GM12865 (cell line): Measurements from ENCODE around the gene PPM1D.
"Not testable (repeated sequence)": the region's sequence is repeated elsewhere in the genome, so short reads cannot be mapped to it uniquely, and the experiment has no call there.

ENCODE experiments used
- DNase-seq: peaks from one replicate; pipeline ENCODE4 v3.0.0; 2010; ENCODE audit warnings: low read depth
- H3K4me3 ChIP-seq: 2 replicates; pipeline ENCODE4 v1.5.1; 2011; ENCODE audit warnings: mild to moderate bottlenecking, low read depth, low read length, control low read depth
- TF ChIP-seq, protein P1 (sequence below): IDR thresholded peaks from 2 replicates; pipeline ENCODE4 v1.5.1; 2011; ENCODE audit warnings: low read length, control low read depth, low read depth, inconsistent platforms; ENCODE audit not compliant: insufficient read depth; ENCODE audit errors: missing control alignments

Gene PPM1D

DNA sequence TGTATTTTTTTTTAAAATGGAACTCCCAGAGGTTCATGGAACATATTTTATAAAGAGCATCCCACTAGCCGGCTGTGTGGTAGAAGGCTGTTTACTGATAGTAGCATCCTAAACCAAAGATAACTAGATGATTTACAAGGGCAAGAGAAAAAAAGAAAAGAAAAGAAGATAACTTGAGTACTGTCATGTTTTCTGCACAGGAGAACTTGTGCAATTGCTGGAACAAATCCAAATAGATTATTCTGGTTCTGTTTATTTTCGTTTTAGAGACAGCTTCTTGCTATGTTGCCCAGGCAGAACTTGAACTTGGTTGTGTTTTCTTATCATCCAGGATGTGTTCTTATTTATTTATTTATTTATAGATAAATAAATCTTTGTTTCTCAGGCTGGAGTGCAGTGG, 20.9 kb upstream of the PPM1D start:
- DNase-seq, result no peak
- TF ChIP-seq, protein P1, sequence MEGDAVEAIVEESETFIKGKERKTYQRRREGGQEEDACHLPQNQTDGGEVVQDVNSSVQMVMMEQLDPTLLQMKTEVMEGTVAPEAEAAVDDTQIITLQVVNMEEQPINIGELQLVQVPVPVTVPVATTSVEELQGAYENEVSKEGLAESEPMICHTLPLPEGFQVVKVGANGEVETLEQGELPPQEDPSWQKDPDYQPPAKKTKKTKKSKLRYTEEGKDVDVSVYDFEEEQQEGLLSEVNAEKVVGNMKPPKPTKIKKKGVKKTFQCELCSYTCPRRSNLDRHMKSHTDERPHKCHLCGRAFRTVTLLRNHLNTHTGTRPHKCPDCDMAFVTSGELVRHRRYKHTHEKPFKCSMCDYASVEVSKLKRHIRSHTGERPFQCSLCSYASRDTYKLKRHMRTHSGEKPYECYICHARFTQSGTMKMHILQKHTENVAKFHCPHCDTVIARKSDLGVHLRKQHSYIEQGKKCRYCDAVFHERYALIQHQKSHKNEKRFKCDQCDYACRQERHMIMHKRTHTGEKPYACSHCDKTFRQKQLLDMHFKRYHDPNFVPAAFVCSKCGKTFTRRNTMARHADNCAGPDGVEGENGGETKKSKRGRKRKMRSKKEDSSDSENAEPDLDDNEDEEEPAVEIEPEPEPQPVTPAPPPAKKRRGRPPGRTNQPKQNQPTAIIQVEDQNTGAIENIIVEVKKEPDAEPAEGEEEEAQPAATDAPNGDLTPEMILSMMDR, result no peak
- H3K4me3 ChIP-seq, result no peak overlapping the region

DNA sequence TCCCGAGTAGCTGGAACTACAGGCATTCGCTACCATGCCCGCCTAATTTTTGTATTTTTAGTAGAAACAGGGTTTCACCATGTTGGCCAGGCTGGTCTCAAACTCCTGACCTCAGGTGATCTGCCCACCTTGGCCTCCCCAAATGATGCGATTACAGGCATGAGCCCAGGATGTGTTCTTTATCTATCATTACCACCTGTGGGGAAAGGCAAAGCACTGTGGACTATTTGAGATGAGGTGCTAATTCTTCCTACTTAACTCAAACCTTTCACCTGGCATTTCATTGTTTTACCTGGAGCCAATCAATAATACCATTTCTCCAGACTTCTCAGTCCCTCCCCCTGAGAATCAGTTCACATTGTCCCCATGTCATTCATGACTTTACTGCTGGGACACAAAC, 20.4 kb upstream of the PPM1D start:
- TF ChIP-seq, protein P1, result no peak
- H3K4me3 ChIP-seq, result no peak overlapping the region
- no peak for DNase-seq

DNA sequence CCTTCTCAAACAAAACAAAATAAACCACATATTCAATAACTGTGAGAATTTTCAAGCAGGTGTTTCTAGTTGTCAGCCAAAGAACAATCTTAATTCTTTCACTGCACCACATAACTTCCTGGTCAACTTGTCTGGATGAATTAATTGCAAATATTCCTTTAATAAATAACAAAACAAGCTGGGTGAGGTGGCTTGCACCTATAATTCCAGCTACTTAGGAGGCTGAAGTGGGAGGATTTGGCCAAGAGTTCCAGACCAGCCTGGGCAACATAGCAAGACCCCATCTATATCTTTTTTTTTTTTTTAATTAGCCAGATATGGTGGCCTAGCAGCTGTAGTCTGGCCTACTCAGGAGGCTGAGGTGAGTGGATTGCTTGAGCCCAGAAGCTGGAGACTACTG, 17.0 kb upstream of the PPM1D start:
- H3K4me3 ChIP-seq, result no peak overlapping the region
- TF ChIP-seq, protein P1, result no peak
- no peak for DNase-seq

DNA sequence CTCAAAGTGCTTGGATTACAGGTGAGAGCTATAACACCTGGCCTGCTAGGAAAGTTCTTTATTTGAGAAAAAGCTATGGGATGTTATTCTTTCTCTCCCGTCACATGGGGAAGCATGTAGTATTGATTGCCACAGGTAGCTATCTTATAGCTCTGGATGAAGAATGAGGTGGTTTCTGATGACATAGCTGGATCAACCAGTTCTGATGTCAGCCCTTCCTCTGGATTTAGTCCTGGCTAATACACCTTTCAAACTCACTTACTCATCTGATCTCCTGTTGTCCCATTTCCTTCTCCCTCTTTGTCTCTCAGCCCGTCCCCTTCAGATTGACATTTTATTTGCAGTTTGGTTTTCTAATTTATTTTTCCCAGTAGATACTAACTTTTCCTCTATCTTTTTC, 14.1 kb upstream of the PPM1D start:
- no peak for DNase-seq
- TF ChIP-seq, protein P1, result no peak
- H3K4me3 ChIP-seq, result no peak overlapping the region

DNA sequence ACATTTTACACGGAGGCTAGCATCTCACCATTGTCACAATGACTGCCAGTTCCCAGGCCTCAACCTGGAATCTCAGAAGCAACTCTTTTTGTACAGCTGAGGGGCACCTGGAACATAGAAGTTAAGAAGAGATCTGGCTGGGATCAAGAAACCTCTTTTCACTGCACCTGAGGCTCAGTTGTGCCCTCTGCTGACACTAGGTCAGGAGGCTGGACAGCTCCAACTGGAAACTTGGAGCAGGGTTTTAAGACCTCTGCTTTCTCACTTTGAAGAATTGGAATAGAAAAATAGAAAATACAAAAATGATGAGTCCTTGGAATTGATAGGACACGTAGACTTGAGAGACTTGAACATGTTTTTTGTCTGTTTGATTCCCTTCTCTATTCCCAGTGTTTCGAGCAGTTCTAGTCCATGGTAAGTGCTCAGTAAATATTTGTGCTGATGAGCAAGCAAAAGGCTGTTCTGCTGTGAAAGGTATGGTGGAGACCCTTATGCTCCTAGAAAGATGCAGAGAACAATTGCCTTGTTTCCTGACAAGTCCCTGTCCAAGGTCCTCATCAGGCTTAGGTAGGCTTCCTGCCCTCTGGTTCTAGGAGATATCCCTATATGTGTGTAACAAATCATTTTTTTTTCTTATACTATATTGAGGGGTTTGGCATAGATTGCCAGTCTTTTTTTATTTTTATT, 13.6 kb upstream of the PPM1D start:
- TF ChIP-seq, protein P1, result peak; percentile 28
- DNase-seq, result no peak
- no peak overlapping the region for H3K4me3 ChIP-seq

DNA sequence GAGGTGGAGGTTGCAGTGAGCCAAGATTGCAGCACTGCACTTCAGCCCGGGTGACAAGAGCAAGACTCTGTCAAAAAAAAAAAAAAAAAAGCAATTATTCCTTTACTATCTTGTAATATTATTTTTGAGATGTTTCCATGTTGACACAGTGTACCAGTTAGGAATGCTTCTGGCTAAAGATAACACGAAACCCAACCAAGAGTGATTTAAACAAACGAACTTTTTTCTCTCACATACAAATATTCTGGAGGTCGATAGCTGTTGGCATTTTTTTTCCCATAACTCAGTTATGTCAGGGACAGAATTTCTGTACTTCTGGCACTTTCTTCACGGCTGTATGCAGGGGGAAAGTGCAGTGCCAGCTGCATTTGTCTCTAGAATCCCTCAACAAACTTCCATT, 9.9 kb upstream of the PPM1D start:
- TF ChIP-seq, protein P1, result no peak
- DNase-seq, result no peak
- H3K4me3 ChIP-seq, result no peak overlapping the region

DNA sequence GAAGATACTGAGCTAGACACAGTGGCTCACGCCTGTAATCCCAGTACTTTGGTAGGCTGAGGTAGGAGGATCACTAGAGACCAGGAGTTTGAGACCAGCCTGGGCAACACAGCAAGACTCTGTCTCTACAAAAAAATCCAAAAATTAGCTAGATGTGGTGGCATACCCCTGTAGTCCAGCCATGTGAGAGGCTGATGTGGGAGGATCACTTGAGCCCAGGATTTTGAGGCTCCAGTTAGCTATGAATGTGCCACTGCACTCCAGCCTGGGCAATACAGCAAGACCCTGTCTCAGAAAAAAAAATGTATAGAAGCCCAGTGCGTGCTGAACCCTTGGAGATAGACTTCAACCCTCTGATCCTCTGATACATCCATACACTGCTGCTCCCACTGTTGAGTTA, 7.2 kb upstream of the PPM1D start:
- TF ChIP-seq, protein P1, result no peak
- no peak for DNase-seq
- no peak overlapping the region for H3K4me3 ChIP-seq

DNA sequence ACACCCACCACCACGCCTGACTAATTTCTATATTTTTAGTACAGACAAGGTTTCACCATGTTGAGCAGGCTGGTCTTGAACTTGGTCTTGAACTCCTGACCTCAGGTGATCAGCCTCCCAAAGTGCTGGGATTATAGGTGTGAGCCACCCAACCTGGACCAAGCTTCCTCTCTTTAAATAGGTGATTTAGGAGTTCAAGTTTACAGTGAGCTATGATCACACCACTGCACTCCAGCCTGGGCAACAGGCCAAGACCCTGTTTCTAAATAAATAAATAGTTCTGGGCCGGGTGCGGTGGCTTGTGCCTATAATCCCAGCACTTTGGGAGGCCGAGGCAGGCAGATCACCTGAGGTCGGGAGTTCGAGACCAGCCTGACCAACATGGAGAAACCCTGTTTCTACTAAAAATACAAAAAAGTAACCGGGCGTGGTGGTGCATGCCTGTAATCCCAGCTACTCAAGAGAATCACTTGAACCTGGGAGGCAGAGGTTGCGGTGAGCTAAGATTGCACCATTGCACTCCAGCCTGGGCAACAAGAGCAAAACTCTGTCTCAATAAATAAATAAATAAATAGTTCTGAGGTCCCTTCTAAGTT, 6.5 kb upstream of the PPM1D start:
- not testable (repeated sequence) for H3K4me3 ChIP-seq, DNase-seq

DNA sequence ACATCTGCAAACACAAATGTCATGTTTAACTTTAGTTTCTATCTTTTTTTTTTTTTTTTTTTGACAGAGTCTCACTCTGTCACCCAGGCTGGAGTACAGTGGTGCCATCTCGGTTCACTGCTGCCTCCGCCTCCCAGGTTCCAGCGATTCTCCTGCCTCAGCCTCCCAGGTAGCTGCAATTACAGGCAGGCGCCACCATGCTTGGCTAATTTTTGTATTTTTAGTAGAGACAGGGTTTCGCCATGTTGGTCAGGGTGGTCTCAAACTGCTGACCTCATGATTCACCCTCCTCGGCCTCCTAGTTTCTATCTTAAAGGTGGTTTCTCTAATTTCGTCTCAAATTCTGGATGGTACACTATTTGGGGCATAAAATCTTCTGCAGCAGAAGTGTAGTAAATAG, 5.8 kb upstream of the PPM1D start:
- not testable (repeated sequence) for H3K4me3 ChIP-seq, DNase-seq
